GM12891 (cell line): ENCODE measurements around the gene RBM8A.

Source experiments
- PAX5 ChIP-seq: IDR thresholded peaks from 2 replicates; pipeline ENCODE4 v1.6.1; 2011; ENCODE audit warnings: low read length, moderate library complexity, mild to moderate bottlenecking; ENCODE audit not compliant: insufficient read depth, severe bottlenecking
- POLR2A ChIP-seq: IDR thresholded peaks from 2 replicates; pipeline ENCODE4 v1.6.1; 2011; ENCODE audit warnings: low read depth, low read length, control low read depth
- POLR2AphosphoS5 ChIP-seq: IDR thresholded peaks from 2 replicates; pipeline ENCODE4 v1.6.1; 2011; ENCODE audit warnings: low read depth, low read length, control low read depth
- SPI1 ChIP-seq: IDR thresholded peaks from 2 replicates; pipeline ENCODE4 v1.6.1; 2011; ENCODE audit warnings: low read depth, low read length, control low read depth
- TAF1 ChIP-seq: IDR thresholded peaks from 2 replicates; pipeline ENCODE4 v1.6.1; 2011; ENCODE audit warnings: low read depth, low read length, control low read depth

DNA sequence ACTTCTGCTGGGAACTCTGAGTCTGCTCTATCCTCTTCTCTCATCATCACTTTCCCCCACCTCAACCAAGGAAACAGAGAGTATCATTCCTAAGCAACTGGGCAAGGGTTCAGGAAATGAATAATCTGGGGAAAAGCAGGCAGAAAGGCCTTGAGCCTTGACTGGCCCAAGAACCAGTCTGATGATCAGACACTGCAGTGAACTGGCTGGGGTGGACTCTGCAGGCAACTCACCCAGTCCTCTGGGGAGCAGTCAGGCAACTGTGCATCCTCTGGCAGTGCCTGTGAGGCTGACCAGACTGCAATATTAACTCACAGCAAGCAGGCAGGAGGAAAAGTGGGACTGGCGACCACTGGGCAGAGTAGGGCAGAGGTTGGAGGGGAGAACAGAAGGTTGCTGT lies 42.6 kb downstream of the RBM8A start:
- TF ChIP-seq POLR2A, result no peak
- TF ChIP-seq POLR2AphosphoS5, result no peak
- TF ChIP-seq TAF1, result no peak
- TF ChIP-seq SPI1, result no peak
- TF ChIP-seq PAX5, result no peak
